ENCODE measurements around the gene MEN1. TPM values are rescaled to one million over a fixed set of nuclear protein-coding genes. Genes with fewer than 3 reads are reported as not detected.

MEN1 gene
- total RNA-seq, 2 donors from 2014 or later: 33.8 to 36.3 TPM

DNA sequence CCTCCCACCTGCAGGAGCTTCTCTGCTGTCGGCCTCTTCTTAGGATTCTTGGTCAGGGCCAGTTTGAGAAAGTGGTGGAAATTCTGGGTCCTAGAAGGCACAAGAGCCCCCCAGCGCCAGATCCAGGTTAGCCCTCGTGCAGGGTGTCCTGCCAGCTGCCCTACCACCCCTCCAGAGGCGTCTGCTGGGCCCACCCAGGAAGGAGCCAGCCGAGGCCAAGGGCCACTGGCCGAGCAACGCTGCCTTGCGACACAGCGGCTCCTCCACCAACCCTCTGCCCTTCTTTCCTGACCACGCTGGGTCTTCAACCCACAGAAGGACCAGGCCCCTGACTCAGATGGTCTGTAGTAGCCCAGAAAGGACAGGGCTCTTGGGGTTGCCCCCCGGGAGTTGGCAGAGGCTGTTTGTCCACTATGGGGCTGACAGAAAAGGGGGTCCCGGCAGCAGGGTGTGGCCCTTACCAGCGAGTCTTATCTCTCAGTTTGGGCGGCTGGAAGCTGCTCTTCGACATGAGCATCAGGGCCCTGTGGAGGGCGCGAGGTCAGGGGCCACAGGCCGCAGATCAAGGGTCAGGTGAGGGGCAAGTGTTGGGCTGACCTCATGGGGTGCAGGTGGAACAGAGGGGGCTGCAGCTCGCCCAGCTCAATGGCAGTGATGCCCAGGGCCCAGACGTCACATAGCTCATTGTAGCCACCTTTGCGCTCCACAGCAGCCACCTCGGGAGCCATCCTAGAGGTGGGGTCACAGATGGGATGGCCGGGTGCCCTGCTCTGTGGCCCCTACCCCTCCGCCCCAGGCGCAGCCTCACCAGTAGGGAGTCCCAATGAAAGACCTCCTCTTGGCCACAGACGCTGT, 9.8 kb downstream of the MEN1 start:
- Mint-ChIP-seq H3K36me3 (ENCODE audit: insufficient read depth in 2 of 2) (peaks cover 2% of the 10 kb centered on the region in 2 donors), H3K27ac (no peak overlapping the region), H3K9me3 (no peaks in the 10 kb centered on the region), H3K4me3 (peak overlapping the region in 1 of 2 donors; percentile 78), H3K27me3 (ENCODE audit: low read depth) (no peaks in the 10 kb centered on the region), H3K4me1 (ENCODE audit: low read depth) (peaks cover 27% of the 10 kb centered on the region)
- ATAC-seq (replicated peaks in 1 of 2): no peak
- DNase-seq: no peak

DNA sequence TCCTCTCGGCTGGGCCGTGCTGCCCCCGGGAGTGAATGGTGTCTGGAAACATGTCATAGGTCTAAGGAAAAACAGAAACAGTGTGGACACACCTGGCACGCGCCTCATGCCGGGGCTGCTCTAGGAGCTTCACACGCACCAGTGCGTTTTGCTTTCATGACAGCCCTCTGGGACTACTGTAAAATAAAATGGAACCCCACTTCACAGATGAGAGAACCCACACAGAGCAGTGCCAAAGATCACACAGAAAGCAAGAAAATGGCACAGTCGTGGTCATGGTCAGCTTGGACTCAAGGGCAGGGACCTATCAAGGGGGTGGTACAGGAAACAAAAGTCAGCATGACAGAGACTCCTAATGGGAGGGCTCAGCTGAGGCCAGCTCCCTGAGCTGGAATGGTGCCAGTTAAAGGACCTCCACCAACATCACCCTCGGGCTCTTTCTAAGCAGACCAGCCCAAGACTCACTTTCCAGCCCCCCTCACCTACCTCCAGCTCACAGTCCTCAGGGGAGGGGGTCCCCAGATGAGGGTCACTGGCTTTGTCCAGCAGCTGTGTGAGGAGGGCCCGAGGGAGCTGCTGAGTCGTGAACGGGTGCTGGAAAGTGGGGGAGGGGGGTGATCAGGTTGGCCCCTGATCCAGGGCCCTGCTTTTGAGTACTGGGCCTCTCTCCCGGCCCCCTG, 10.6 kb downstream of the MEN1 start:
- H3K9me3 Mint-ChIP-seq: no peaks in the 10 kb centered on the region
- H3K36me3 Mint-ChIP-seq (ENCODE audit: insufficient read depth in 2 of 2): peaks cover 2% of the 10 kb centered on the region in 2 donors
- DNase-seq: no peak
- H3K4me3 Mint-ChIP-seq: no peak overlapping the region
- H3K27ac Mint-ChIP-seq: no peak overlapping the region
- no peaks in the 10 kb centered on the region for H3K27me3 Mint-ChIP-seq (ENCODE audit: low read depth)
- ATAC-seq (replicated peaks in 1 of 2): no peak
- H3K4me1 Mint-ChIP-seq (ENCODE audit: low read depth): peaks cover 31% of the 10 kb centered on the region

DNA sequence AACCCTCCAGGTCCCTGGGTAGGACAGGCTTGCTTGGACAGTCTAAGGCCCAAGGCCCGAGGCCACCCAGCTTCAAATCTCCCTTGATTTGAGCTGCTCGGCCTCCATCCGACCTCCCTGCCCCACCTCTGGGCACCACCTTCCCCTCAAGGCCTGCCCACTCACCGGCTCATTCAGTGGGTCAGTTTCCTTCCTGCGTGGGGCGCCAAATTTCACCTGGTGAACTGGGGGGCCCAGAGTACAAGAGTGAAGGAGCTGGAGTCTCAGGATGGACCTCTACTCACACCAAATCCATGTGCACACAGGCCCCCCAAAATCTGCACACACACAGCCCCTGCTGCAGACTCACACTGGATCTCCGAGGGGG, 11.1 kb downstream of the MEN1 start:
- H3K36me3 Mint-ChIP-seq (ENCODE audit: insufficient read depth in 2 of 2): peaks cover 2% of the 10 kb centered on the region in 2 donors
- no peaks in the 10 kb centered on the region for H3K9me3 Mint-ChIP-seq
- no peak for DNase-seq
- no peak overlapping the region for H3K27ac Mint-ChIP-seq
- H3K4me3 Mint-ChIP-seq: no peak overlapping the region
- no peaks in the 10 kb centered on the region for H3K27me3 Mint-ChIP-seq (ENCODE audit: low read depth)
- ATAC-seq (replicated peaks in 1 of 2): no peak
- peaks cover 33% of the 10 kb centered on the region for H3K4me1 Mint-ChIP-seq (ENCODE audit: low read depth)

DNA sequence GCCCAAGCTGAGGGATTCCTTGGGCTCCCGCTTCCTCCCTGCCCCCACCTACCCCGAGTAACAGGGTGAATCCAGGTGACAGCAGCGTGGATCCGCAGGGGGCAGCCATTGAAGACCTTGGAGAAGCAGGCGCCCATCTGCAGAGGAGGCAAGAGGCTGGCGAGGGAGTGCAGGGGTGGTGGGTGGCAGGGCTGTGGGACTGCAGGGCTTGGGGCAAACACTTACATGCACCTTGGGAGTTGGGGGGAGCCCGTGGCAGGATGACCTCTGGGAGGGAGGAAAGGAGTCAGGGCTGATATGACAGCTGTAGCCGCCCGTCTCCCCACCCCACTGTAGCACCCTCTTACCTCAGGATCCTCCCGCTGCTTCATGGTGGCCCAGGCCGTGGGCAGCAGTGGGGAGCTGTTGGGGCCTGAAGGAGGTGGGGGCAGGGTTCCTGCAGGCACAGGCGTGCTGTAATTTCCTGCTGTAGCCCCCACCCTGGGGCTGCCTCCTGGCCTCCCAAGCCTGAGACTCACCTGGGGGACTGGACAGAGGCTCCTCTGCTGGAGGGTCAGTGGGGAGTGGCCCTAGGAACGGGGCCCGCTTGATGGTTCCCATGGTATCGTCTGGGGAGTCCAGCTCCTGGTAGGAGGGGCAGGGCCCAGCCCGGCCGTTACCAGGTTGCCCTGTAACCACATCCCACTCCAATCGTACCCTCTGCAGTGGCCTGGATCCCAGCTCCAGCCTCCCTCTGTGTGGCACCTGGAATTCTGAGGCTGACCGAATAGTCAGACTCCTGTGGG, 13.4 kb downstream of the MEN1 start:
- no peak for ATAC-seq (replicated peaks in 1 of 2)
- Mint-ChIP-seq H3K9me3 (no peaks in the 10 kb centered on the region), H3K36me3 (ENCODE audit: insufficient read depth in 2 of 2) (peaks cover 0 to 2% of the 10 kb centered on the region in 2 donors), H3K27ac (no peak overlapping the region), H3K4me3 (no peak overlapping the region), H3K4me1 (ENCODE audit: low read depth) (peaks cover 28% of the 10 kb centered on the region), H3K27me3 (ENCODE audit: low read depth) (no peaks in the 10 kb centered on the region)
- no peak for DNase-seq

- ATAC-seq (replicated peaks in 1 of 2) (no peak), DNase-seq (no peak)
- Mint-ChIP-seq H3K4me3 (no peak overlapping the region), H3K36me3 (ENCODE audit: insufficient read depth in 2 of 2) (peaks cover 0 to 2% of the 10 kb centered on the region in 2 donors), H3K27ac (no peak overlapping the region), H3K4me1 (ENCODE audit: low read depth) (peaks cover 20% of the 10 kb centered on the region), H3K9me3 (no peaks in the 10 kb centered on the region), H3K27me3 (ENCODE audit: low read depth) (no peaks in the 10 kb centered on the region)
These were observed 14.1 kb downstream of the MEN1 start for GRCh38 chr11:64796047-64796756.

GRCh38 chr11:64794526-64794925, 15.8 kb downstream of the MEN1 start:
- Mint-ChIP-seq H3K27me3 (ENCODE audit: low read depth) (no peaks in the 10 kb centered on the region), H3K9me3 (no peaks in the 10 kb centered on the region), H3K36me3 (ENCODE audit: insufficient read depth in 2 of 2) (peaks cover 0 to 2% of the 10 kb centered on the region in 2 donors), H3K27ac (no peak overlapping the region), H3K4me1 (ENCODE audit: low read depth) (peaks cover 13% of the 10 kb centered on the region), H3K4me3 (no peak overlapping the region)
- no peak for DNase-seq
- ATAC-seq (replicated peaks in 1 of 2): no peak

GRCh38 chr11:64793271-64794160, 16.8 kb downstream of the MEN1 start:
- Mint-ChIP-seq H3K9me3 (no peaks in the 10 kb centered on the region), H3K4me1 (ENCODE audit: low read depth) (peaks cover 13% of the 10 kb centered on the region), H3K4me3 (no peak overlapping the region), H3K27ac (peak overlapping the region; percentile 13), H3K36me3 (ENCODE audit: insufficient read depth in 2 of 2) (no peaks in the 10 kb centered on the region), H3K27me3 (ENCODE audit: low read depth) (no peaks in the 10 kb centered on the region)
- DNase-seq: no peak
- ATAC-seq (replicated peaks in 1 of 2): peak in 1 of 2 donors; percentile 8

GRCh38 chr11:64792482-64792881, 17.9 kb downstream of the MEN1 start:
- ATAC-seq (replicated peaks in 1 of 2) (no peak), DNase-seq (no peak)
- Mint-ChIP-seq H3K4me3 (no peak overlapping the region), H3K36me3 (ENCODE audit: insufficient read depth in 2 of 2) (no peaks in the 10 kb centered on the region), H3K27me3 (ENCODE audit: low read depth) (no peaks in the 10 kb centered on the region), H3K27ac (no peak overlapping the region), H3K9me3 (no peaks in the 10 kb centered on the region), H3K4me1 (ENCODE audit: low read depth) (peaks cover 13% of the 10 kb centered on the region)

GRCh38 chr11:64791781-64792291, 18.5 kb downstream of the MEN1 start:
- ATAC-seq (replicated peaks in 1 of 2) (no peak), DNase-seq (no peak)
- Mint-ChIP-seq H3K27ac (no peak overlapping the region), H3K4me1 (ENCODE audit: low read depth) (peaks cover 13% of the 10 kb centered on the region), H3K36me3 (ENCODE audit: insufficient read depth in 2 of 2) (no peaks in the 10 kb centered on the region), H3K27me3 (ENCODE audit: low read depth) (no peaks in the 10 kb centered on the region), H3K4me3 (no peak overlapping the region), H3K9me3 (no peaks in the 10 kb centered on the region)

- DNase-seq: no peak
- no peaks in the 10 kb centered on the region for H3K27me3 Mint-ChIP-seq (ENCODE audit: low read depth)
- H3K36me3 Mint-ChIP-seq (ENCODE audit: insufficient read depth in 2 of 2): no peaks in the 10 kb centered on the region
- H3K27ac Mint-ChIP-seq: no peak overlapping the region
- peaks cover 13% of the 10 kb centered on the region for H3K4me1 Mint-ChIP-seq (ENCODE audit: low read depth)
- H3K9me3 Mint-ChIP-seq: no peaks in the 10 kb centered on the region
- no peak overlapping the region for H3K4me3 Mint-ChIP-seq
- no peak for ATAC-seq (replicated peaks in 1 of 2)
These were observed 19.9 kb downstream of the MEN1 start for GRCh38 chr11:64790205-64791095.

Measured in activated T-cell treated with anti-CD3 and anti-CD28 coated beads, Interleukin-2, amount 50 U/mL, for 72 hours (primary cell).